HUES48 (cell line): Measurements from ENCODE around the gene BRWD1.

Experiments
- H3K27ac ChIP-seq: one replicate; pipeline ENCODE4 v1.7.0; 2013; ENCODE audit warnings: low read depth, low read length, inconsistent platforms
- H3K27me3 ChIP-seq: 2 replicates; pipeline ENCODE4 v1.6.1; 2013; ENCODE audit warnings: mild to moderate bottlenecking, low read length; ENCODE audit not compliant: control insufficient read depth, insufficient read depth
- H3K36me3 ChIP-seq: 2 replicates; pipeline ENCODE4 v1.6.1; 2013; ENCODE audit warnings: low read length; ENCODE audit not compliant: control insufficient read depth, insufficient read depth
- H3K4me1 ChIP-seq: 2 replicates; pipeline ENCODE4 v1.6.1; 2013; ENCODE audit warnings: mild to moderate bottlenecking, low read length; ENCODE audit not compliant: control insufficient read depth, insufficient read depth
- H3K4me3 ChIP-seq: 2 replicates; pipeline ENCODE4 v1.5.1; 2013; ENCODE audit warnings: mild to moderate bottlenecking, low read depth, low read length
- H3K9ac ChIP-seq: 2 replicates; pipeline ENCODE4 v1.6.1; 2013; ENCODE audit warnings: mild to moderate bottlenecking, low read depth, low read length, moderate library complexity
- H3K9me3 ChIP-seq: 2 replicates; pipeline ENCODE4 v1.6.1; 2013; ENCODE audit warnings: low read length; ENCODE audit not compliant: control insufficient read depth, insufficient read depth

BRWD1 gene

GRCh38 chr21:39327727-39328126 lies 14.3 kb upstream of the BRWD1 start:
- Histone ChIP-seq H3K4me1 (peaks cover 7% of the 10 kb centered on the region; the same call in 1 of the 2 replicates), H3K9ac (no peak overlapping the region), H3K27me3 (no peaks in the 10 kb centered on the region), H3K4me3 (no peak overlapping the region), H3K27ac (no peak overlapping the region), H3K9me3 (no peaks in the 10 kb centered on the region), H3K36me3 (no peaks in the 10 kb centered on the region)

GRCh38 chr21:39326607-39327307 lies 13.3 kb upstream of the BRWD1 start:
- Histone ChIP-seq H3K4me1 (peaks cover 2% of the 10 kb centered on the region; the same call in 1 of the 2 replicates), H3K27ac (no peak overlapping the region), H3K27me3 (no peaks in the 10 kb centered on the region), H3K4me3 (no peak overlapping the region), H3K9ac (no peak overlapping the region), H3K9me3 (no peaks in the 10 kb centered on the region), H3K36me3 (no peaks in the 10 kb centered on the region)

- H3K4me1 ChIP-seq: no peaks in the 10 kb centered on the region
- no peak overlapping the region for H3K4me3 ChIP-seq
- H3K9me3 ChIP-seq: no peaks in the 10 kb centered on the region
- no peaks in the 10 kb centered on the region for H3K36me3 ChIP-seq
- no peak overlapping the region for H3K27ac ChIP-seq
- H3K9ac ChIP-seq: no peak overlapping the region
- H3K27me3 ChIP-seq: no peaks in the 10 kb centered on the region
Measured at GRCh38 chr21:39325458-39325857, 12.0 kb upstream of the BRWD1 start.

- Histone ChIP-seq H3K27me3 (no peaks in the 10 kb centered on the region), H3K9me3 (no peaks in the 10 kb centered on the region), H3K4me1 (no peaks in the 10 kb centered on the region), H3K36me3 (no peaks in the 10 kb centered on the region), H3K4me3 (no peak overlapping the region), H3K9ac (no peak overlapping the region), H3K27ac (no peak overlapping the region)
Measured at GRCh38 chr21:39321424-39321823, 8.0 kb upstream of the BRWD1 start.

GRCh38 chr21:39319814-39320332 lies 6.4 kb upstream of the BRWD1 start:
- H3K4me3 ChIP-seq: no peak overlapping the region
- no peak overlapping the region for H3K9ac ChIP-seq
- no peak overlapping the region for H3K27ac ChIP-seq
- H3K27me3 ChIP-seq: no peaks in the 10 kb centered on the region
- H3K36me3 ChIP-seq: no peaks in the 10 kb centered on the region
- no peaks in the 10 kb centered on the region for H3K9me3 ChIP-seq
- no peaks in the 10 kb centered on the region for H3K4me1 ChIP-seq

- Histone ChIP-seq H3K9ac (no peak overlapping the region), H3K4me1 (peaks cover 5% of the 10 kb centered on the region; the same call in 1 of the 2 replicates), H3K36me3 (no peaks in the 10 kb centered on the region), H3K27me3 (no peaks in the 10 kb centered on the region), H3K4me3 (no peak overlapping the region), H3K9me3 (no peaks in the 10 kb centered on the region), H3K27ac (no peak overlapping the region)
Measured at GRCh38 chr21:39319251-39319756, 5.9 kb upstream of the BRWD1 start.

GRCh38 chr21:39318091-39318959 lies 4.9 kb upstream of the BRWD1 start:
- no peak overlapping the region for H3K4me3 ChIP-seq
- no peaks in the 10 kb centered on the region for H3K9me3 ChIP-seq
- no peaks in the 10 kb centered on the region for H3K27me3 ChIP-seq
- no peak overlapping the region for H3K27ac ChIP-seq
- H3K36me3 ChIP-seq: no peaks in the 10 kb centered on the region
- H3K9ac ChIP-seq: no peak overlapping the region
- peaks cover 5% of the 10 kb centered on the region; the same call in 1 of the 2 replicates for H3K4me1 ChIP-seq

GRCh38 chr21:39317134-39318090 lies 4.0 kb upstream of the BRWD1 start:
- Histone ChIP-seq H3K4me3 (no peak overlapping the region), H3K4me1 (peaks cover 5% of the 10 kb centered on the region; the same call in 1 of the 2 replicates), H3K27me3 (no peaks in the 10 kb centered on the region), H3K9me3 (no peaks in the 10 kb centered on the region), H3K27ac (no peak overlapping the region), H3K36me3 (no peaks in the 10 kb centered on the region), H3K9ac (no peak overlapping the region)

- H3K27ac ChIP-seq: no peak overlapping the region
Measured at GRCh38 chr21:39316729-39317128, 3.3 kb upstream of the BRWD1 start.

More at GRCh38 chr21:39316729-39317128, 3.3 kb upstream of the BRWD1 start:
- Histone ChIP-seq H3K4me1 (peaks cover 10% of the 10 kb centered on the region), H3K36me3 (peaks cover 5% of the 10 kb centered on the region), H3K9me3 (no peaks in the 10 kb centered on the region), H3K27me3 (no peaks in the 10 kb centered on the region), H3K4me3 (no peak overlapping the region), H3K9ac (no peak overlapping the region)
